Measurements from ENCODE around the gene CD48.
A peak's percentile ranks its signal among the peaks of the same experiment; 100 is the strongest.

CD48 gene

GRCh38 chr1:160669276-160669675 lies 42.3 kb downstream of the CD48 start:
- H3K27ac ChIP-seq, result no peak overlapping the region
- H3K27me3 ChIP-seq, result no peaks in the 10 kb centered on the region
- H3K4me1 ChIP-seq (ENCODE audit: control insufficient read depth in 1 of 2, insufficient read depth in 1 of 2, low read depth in 1 of 2, low read length in 1 of 2), result peaks cover 43 to 53% of the 10 kb centered on the region in 2 experiments
- H3K36me3 ChIP-seq, result no peaks in the 10 kb centered on the region
- no peak overlapping the region for H3K4me3 ChIP-seq (ENCODE audit: low read depth in 1 of 2, low read length in 1 of 2)
- no peaks in the 10 kb centered on the region for H3K9me3 ChIP-seq
- TF ChIP-seq CTCF (IDR thresholded peaks at IDR 0.05), result no peak

- H3K4me3 ChIP-seq (ENCODE audit: low read depth in 1 of 2, low read length in 1 of 2), result no peak overlapping the region
- H3K27me3 ChIP-seq, result no peaks in the 10 kb centered on the region
- no peaks in the 10 kb centered on the region for H3K9me3 ChIP-seq
- no peaks in the 10 kb centered on the region for H3K36me3 ChIP-seq
- H3K4me1 ChIP-seq (ENCODE audit: control insufficient read depth in 1 of 2, insufficient read depth in 1 of 2, low read depth in 1 of 2, low read length in 1 of 2), result peaks cover 50 to 54% of the 10 kb centered on the region in 2 experiments
- no peak overlapping the region for H3K27ac ChIP-seq
- no peak for TF ChIP-seq CTCF (IDR thresholded peaks at IDR 0.05)
These were observed 43.7 kb downstream of the CD48 start for GRCh38 chr1:160667896-160668295.

GRCh38 chr1:160666079-160666442 lies 45.6 kb downstream of the CD48 start:
- H3K9me3 ChIP-seq, result no peaks in the 10 kb centered on the region
- H3K4me3 ChIP-seq (ENCODE audit: low read depth in 1 of 2, low read length in 1 of 2), result peak overlapping the region; percentile 49 to 50
- H3K4me1 ChIP-seq (ENCODE audit: control insufficient read depth in 1 of 2, insufficient read depth in 1 of 2, low read depth in 1 of 2, low read length in 1 of 2), result peaks cover 52 to 56% of the 10 kb centered on the region in 2 experiments
- H3K27ac ChIP-seq, result peak overlapping the region; percentile 76
- no peak for TF ChIP-seq CTCF (IDR thresholded peaks at IDR 0.05)
- H3K36me3 ChIP-seq, result no peaks in the 10 kb centered on the region
- no peaks in the 10 kb centered on the region for H3K27me3 ChIP-seq

- Histone ChIP-seq H3K9me3 (no peaks in the 10 kb centered on the region), H3K36me3 (no peaks in the 10 kb centered on the region), H3K27me3 (no peaks in the 10 kb centered on the region), H3K4me3 (ENCODE audit: low read depth in 1 of 2, low read length in 1 of 2) (peak overlapping the region; percentile 49 to 50), H3K27ac (peak overlapping the region; percentile 76), H3K4me1 (ENCODE audit: control insufficient read depth in 1 of 2, insufficient read depth in 1 of 2, low read depth in 1 of 2, low read length in 1 of 2) (peaks cover 52 to 56% of the 10 kb centered on the region in 2 experiments)
- no peak for TF ChIP-seq CTCF (IDR thresholded peaks at IDR 0.05)
These were observed 46.1 kb downstream of the CD48 start for GRCh38 chr1:160665330-160666078.

- peaks cover 52 to 56% of the 10 kb centered on the region in 2 experiments for H3K4me1 ChIP-seq (ENCODE audit: control insufficient read depth in 1 of 2, insufficient read depth in 1 of 2, low read depth in 1 of 2, low read length in 1 of 2)
- H3K9me3 ChIP-seq, result no peaks in the 10 kb centered on the region
- no peaks in the 10 kb centered on the region for H3K27me3 ChIP-seq
- TF ChIP-seq CTCF (IDR thresholded peaks at IDR 0.05), result no peak
- no peaks in the 10 kb centered on the region for H3K36me3 ChIP-seq
- H3K4me3 ChIP-seq (ENCODE audit: low read depth in 1 of 2, low read length in 1 of 2), result peak overlapping the region in 1 of 2 experiments; percentile 7
- peak overlapping the region; percentile 76 for H3K27ac ChIP-seq
These were observed 47.0 kb downstream of the CD48 start for GRCh38 chr1:160664573-160665051.
